Keratinocyte (primary cell): ENCODE data around the gene POLDIP3. TPM values are rescaled to one million over a fixed set of nuclear protein-coding genes. Genes with fewer than 3 reads are reported as not detected.

Source experiments
- DNase-seq: peaks from one replicate; pipeline ENCODE4 v3.0.0-alpha.2; 2011; ENCODE audit warnings: low read depth, missing footprints, low spot score
- FAIRE-seq: peaks from 2 replicates; lab custom pipeline; 2011; peaks lifted over from hg19 to GRCh38; lab: Jason Lieb, UNC
- H2AFZ ChIP-seq: 2 replicates; pipeline ENCODE4 v1.6.0; 2012; ENCODE audit warnings: low read length, control low read depth, inconsistent platforms; ENCODE audit not compliant: control insufficient read depth
- H3K27ac ChIP-seq: 2 replicates; pipeline ENCODE4 v1.5.1; 2011; ENCODE audit warnings: low read length; ENCODE audit not compliant: control insufficient read depth, insufficient read depth
- H3K27me3 ChIP-seq: 3 replicates; pipeline ENCODE4 v1.6.0; 2011; ENCODE audit warnings: low read length; ENCODE audit not compliant: control insufficient read depth, insufficient read depth; ENCODE audit errors: extremely low read depth
- H3K36me3 ChIP-seq, 2 experiments: 2 replicates in 1 of 2; 3 replicates in 1 of 2; pipeline ENCODE4 v1.5.1; 2011; ENCODE audit warnings: low read length in 2 of 2, mild to moderate bottlenecking in 1 of 2; ENCODE audit not compliant: control insufficient read depth in 2 of 2, insufficient read depth in 2 of 2; ENCODE audit errors: extremely low read depth in 1 of 2
- H3K4me1 ChIP-seq: 3 replicates; pipeline ENCODE4 v1.5.1; 2011; ENCODE audit warnings: low read length; ENCODE audit not compliant: control insufficient read depth, insufficient read depth; ENCODE audit errors: extremely low read depth
- H3K4me2 ChIP-seq: 3 replicates; pipeline ENCODE4 v1.6.0; 2011; ENCODE audit warnings: low read depth, low read length; ENCODE audit not compliant: control insufficient read depth, insufficient read depth; ENCODE audit errors: extremely low read depth
- H3K4me3 ChIP-seq, 3 experiments: fragments of 200-600 bp in 1 of 3; sonication (generic) in 1 of 3; 2 replicates in 2 of 3; 3 replicates in 1 of 3; pipeline ENCODE4 v1.5.1; 2011 to 2016; ENCODE audit warnings: low read length in 3 of 3, mild to moderate bottlenecking in 3 of 3, control low read depth in 2 of 3, inconsistent platforms in 1 of 3, low read depth in 1 of 3, mixed read lengths in 1 of 3, mixed run types in 1 of 3, moderate library complexity in 1 of 3; ENCODE audit not compliant: control insufficient read depth in 2 of 3, insufficient read depth in 2 of 3; ENCODE audit errors: extremely low read depth in 1 of 3
- H3K79me2 ChIP-seq: 2 replicates; pipeline ENCODE4 v1.6.0; 2012; ENCODE audit warnings: low read length; ENCODE audit not compliant: control insufficient read depth, insufficient read depth
- H3K9ac ChIP-seq: 3 replicates; pipeline ENCODE4 v1.6.0; 2011; ENCODE audit warnings: low read length; ENCODE audit not compliant: control insufficient read depth, insufficient read depth; ENCODE audit errors: extremely low read depth
- H3K9me1 ChIP-seq: 3 replicates; pipeline ENCODE4 v1.6.0; 2011; ENCODE audit warnings: low read length; ENCODE audit not compliant: control insufficient read depth, insufficient read depth; ENCODE audit errors: extremely low read depth
- H3K9me3 ChIP-seq: 2 replicates; pipeline ENCODE4 v1.5.1; 2012; ENCODE audit warnings: low read depth, low read length; ENCODE audit not compliant: control insufficient read depth
- H4K20me1 ChIP-seq: 3 replicates; pipeline ENCODE4 v1.6.0; 2011; ENCODE audit warnings: low read length; ENCODE audit not compliant: control insufficient read depth, insufficient read depth; ENCODE audit errors: extremely low read depth
- CTCF ChIP-seq, 3 experiments: IDR thresholded peaks in 1 of 3; conservative IDR thresholded peaks in 1 of 3; optimal IDR thresholded peaks in 1 of 3; 2 replicates in 2 of 3; 3 replicates in 1 of 3; pipeline versions ENCODE3 to v1.5.1; 2011; ENCODE audit warnings: low read length in 3 of 3, mild to moderate bottlenecking in 3 of 3, moderate library complexity in 2 of 3, control low read depth in 1 of 3, inconsistent platforms in 1 of 3; ENCODE audit not compliant: insufficient read depth in 2 of 3; ENCODE audit errors: extremely low read depth in 1 of 3
- EZH2 ChIP-seq: IDR thresholded peaks from one replicate; pipeline ENCODE4 v1.6.1; 2012; ENCODE audit warnings: inconsistent platforms, mild to moderate bottlenecking, low read length, moderate library complexity
- dilution Hi-C: fragments of 300-500 bp; cut with MboI; formaldehyde crosslinking; loops from one replicate; pipeline ENCODE4 v1.7.0; 2020; ENCODE audit warnings: low sequenced_read_pairs; ENCODE audit not compliant: extremely low pct_ligation_motif_present
- polyA plus RNA-seq, 5 experiments: library from polyadenylated mRNA; depleted of rRNA in 3 of 5; stranded (reverse) in 3 of 5; stranded (forward) in 1 of 5; unstranded in 1 of 5; fragments of >200 nt; gene quantifications; 1 replicate in 1 of 5; 2 replicates in 3 of 5; 3 replicates in 1 of 5; pipeline versions ENCODE4 v1.2.1 to v1.2.3, GENCODE V29; 2011 to 2012; ENCODE audit warnings: missing spikeins in 2 of 5, low read depth in 1 of 5, low replicate concordance in 1 of 5

The POLDIP3 gene
- polyA plus RNA-seq, 1 donor (not counting 4 experiments of a cell fraction or from before 2014, with no cell fraction given): 41.9 TPM

GRCh38 chr22:42591987-42592386 is 22.7 kb downstream of the POLDIP3 start:
- dilution Hi-C loops: no loop called here
- Histone ChIP-seq H4K20me1 (peaks cover 3% of the 10 kb centered on the region), H2AFZ (no peak overlapping the region), H3K79me2 (no peaks in the 10 kb centered on the region), H3K4me2 (no peak overlapping the region), H3K27ac (no peak overlapping the region), H3K9me3 (no peaks in the 10 kb centered on the region), H3K27me3 (no peaks in the 10 kb centered on the region), H3K36me3 (peaks cover 39% of the 10 kb centered on the region in 2 experiments), H3K9ac (no peak overlapping the region), H3K9me1 (no peaks in the 10 kb centered on the region), H3K4me1 (no peaks in the 10 kb centered on the region), H3K4me3 (no peak overlapping the region)
- TF ChIP-seq CTCF (optimal IDR thresholded peaks at IDR 0.05 in 1 of 3, IDR thresholded peaks at IDR 0.05 in 1 of 3, conservative IDR thresholded peaks at IDR 0.05 in 1 of 3; ENCODE audit: extremely low read depth in 1 of 3, insufficient read depth in 2 of 3, low read length in 3 of 3) (no peak), EZH2 (no peak)
- DNase-seq: no peak
- no peak for FAIRE-seq

- Histone ChIP-seq H3K27me3 (no peaks in the 10 kb centered on the region), H3K9ac (no peak overlapping the region), H3K27ac (no peak overlapping the region), H2AFZ (no peak overlapping the region), H3K79me2 (no peaks in the 10 kb centered on the region), H3K4me2 (no peak overlapping the region), H3K36me3 (peaks cover 41 to 48% of the 10 kb centered on the region in 2 experiments), H3K4me1 (no peaks in the 10 kb centered on the region), H3K9me1 (no peaks in the 10 kb centered on the region), H4K20me1 (peaks cover 3% of the 10 kb centered on the region), H3K4me3 (no peak overlapping the region), H3K9me3 (no peaks in the 10 kb centered on the region)
- FAIRE-seq (no peak), DNase-seq (no peak)
- dilution Hi-C loops: no loop called here
- no peak for TF ChIP-seq CTCF (optimal IDR thresholded peaks at IDR 0.05 in 1 of 3, IDR thresholded peaks at IDR 0.05 in 1 of 3, conservative IDR thresholded peaks at IDR 0.05 in 1 of 3; ENCODE audit: extremely low read depth in 1 of 3, insufficient read depth in 2 of 3, low read length in 3 of 3)
- no peak for TF ChIP-seq EZH2
Measured at GRCh38 chr22:42587588-42588175, 27.0 kb downstream of the POLDIP3 start.
